Endothelial cell of umbilical vein (primary cell): ENCODE data around the gene RGS12. TPM values are rescaled to one million over a fixed set of nuclear protein-coding genes. Genes with fewer than 3 reads are reported as not detected.

Experiments
- BruUV-seq: library from RNA; stranded (reverse); fragments of 400-500 nt; replicated peaks from 2 replicates; lab custom pipeline; 2021; lab: Mats Ljungman, UMichigan
- CTCF ChIA-PET: fragments of 300-600, 350-600 bp; sonication (Branson Sonifier 250); formaldehyde crosslinking; loops from one replicate; lab custom pipeline; 2021; ENCODE audit warnings: antibody characterized with exemption, inconsistent platforms; lab: Charles Lee
- POLR2A ChIA-PET: fragments of 300-600, 350-600 bp; sonication (Branson Sonifier 250); formaldehyde crosslinking; loops from one replicate; lab custom pipeline; 2021; ENCODE audit warnings: antibody characterized with exemption, inconsistent platforms; lab: Charles Lee
- DNase-seq: peaks from one replicate; pipeline ENCODE4 v3.0.0-alpha.2; 2011; ENCODE audit warnings: low read depth, low spot score
- FAIRE-seq: peaks from 2 replicates; lab custom pipeline; 2011; peaks lifted over from hg19 to GRCh38; lab: Jason Lieb, UNC
- H2AFZ ChIP-seq: 2 replicates; pipeline ENCODE4 v1.6.0; 2012; ENCODE audit warnings: low read depth, low read length, control low read depth, inconsistent platforms
- H3K27ac ChIP-seq: 2 replicates; pipeline ENCODE4 v1.5.1; 2011; ENCODE audit warnings: low read depth, mild to moderate bottlenecking, control low read depth, low read length, moderate library complexity; ENCODE audit not compliant: insufficient read depth
- H3K27me3 ChIP-seq, 2 experiments: 2 replicates each; pipeline versions ENCODE4 v1.6.0 to v1.6.1; 2011; ENCODE audit warnings: low read length in 2 of 2, mixed read lengths in 1 of 2; ENCODE audit not compliant: control insufficient read depth in 2 of 2, insufficient read depth in 2 of 2
- H3K36me3 ChIP-seq, 2 experiments: 2 replicates in 1 of 2; 3 replicates in 1 of 2; pipeline ENCODE4 v1.5.1; 2011; ENCODE audit warnings: low read length in 2 of 2, mild to moderate bottlenecking in 1 of 2, moderate library complexity in 1 of 2; ENCODE audit not compliant: control insufficient read depth in 2 of 2, insufficient read depth in 2 of 2; ENCODE audit errors: extremely low read depth in 1 of 2
- H3K4me1 ChIP-seq: 3 replicates; pipeline ENCODE4 v1.5.1; 2011; ENCODE audit warnings: mild to moderate bottlenecking, low read length; ENCODE audit not compliant: control insufficient read depth, insufficient read depth; ENCODE audit errors: extremely low read depth
- H3K4me2 ChIP-seq: 2 replicates; pipeline ENCODE4 v1.6.1; 2011; ENCODE audit warnings: low read length, control low read depth, mixed read lengths; ENCODE audit not compliant: insufficient read depth
- H3K4me3 ChIP-seq, 3 experiments: fragments of 200-600 bp in 1 of 3; sonication (generic), shearing (Covaris generic) in 1 of 3; replicated peaks in 1 of 3; 2 replicates each; pipeline ENCODE4 v1.5.1; 2011 to 2016; ENCODE audit warnings: control low read depth in 3 of 3, low read length in 3 of 3, mild to moderate bottlenecking in 2 of 3, inconsistent platforms in 1 of 3, low read depth in 1 of 3, moderate library complexity in 1 of 3; ENCODE audit not compliant: insufficient read depth in 1 of 3
- H3K79me2 ChIP-seq: 2 replicates; pipeline ENCODE4 v1.6.0; 2012; ENCODE audit warnings: low read length, inconsistent platforms; ENCODE audit not compliant: control insufficient read depth, insufficient read depth
- H3K9ac ChIP-seq: replicated peaks from 2 replicates; pipeline ENCODE3; 2011; ENCODE audit warnings: low read length, control low read depth; ENCODE audit not compliant: insufficient read depth; ENCODE audit errors: extremely low read depth
- H3K9me1 ChIP-seq: replicated peaks from 3 replicates; pipeline ENCODE4 v1.6.0; 2011; ENCODE audit warnings: mild to moderate bottlenecking, low read length; ENCODE audit not compliant: control insufficient read depth, insufficient read depth; ENCODE audit errors: extremely low read depth
- H3K9me3 ChIP-seq: replicated peaks from 2 replicates; pipeline ENCODE4 v1.5.1; 2012; ENCODE audit warnings: low read length, inconsistent platforms; ENCODE audit not compliant: control insufficient read depth, insufficient read depth
- H4K20me1 ChIP-seq: replicated peaks from 2 replicates; pipeline ENCODE3; 2011; ENCODE audit warnings: mild to moderate bottlenecking, low read length; ENCODE audit not compliant: control insufficient read depth, insufficient read depth; ENCODE audit errors: extremely low read depth
- EZH2 ChIP-seq: IDR thresholded peaks from 2 replicates; pipeline ENCODE4 v1.6.1; 2012; ENCODE audit warnings: borderline replicate concordance, low read depth, mild to moderate bottlenecking, moderate library complexity, low read length, inconsistent platforms; ENCODE audit not compliant: severe bottlenecking
- FOS ChIP-seq: IDR thresholded peaks from 2 replicates; pipeline ENCODE4 v1.6.1; 2011; ENCODE audit warnings: mild to moderate bottlenecking, low read length, moderate library complexity, borderline replicate concordance; ENCODE audit not compliant: insufficient read depth
- GATA2 ChIP-seq: IDR thresholded peaks from 2 replicates; pipeline ENCODE4 v1.7.0; 2011; ENCODE audit warnings: low read depth, mild to moderate bottlenecking, moderate library complexity, mixed read lengths, low read length; ENCODE audit not compliant: insufficient read length, insufficient read depth
- JUN ChIP-seq: IDR thresholded peaks from 2 replicates; pipeline ENCODE4 v1.6.1; 2011; ENCODE audit warnings: borderline replicate concordance, low read depth; ENCODE audit not compliant: insufficient read length, insufficient read depth
- MAX ChIP-seq: IDR thresholded peaks from 2 replicates; pipeline ENCODE4 v1.6.1; 2011; ENCODE audit not compliant: insufficient read depth, insufficient read length
- MYC ChIP-seq: IDR thresholded peaks from one replicate; pipeline ENCODE4 v1.6.1; 2011; ENCODE audit warnings: mild to moderate bottlenecking, low read depth, low read length
- POLR2A ChIP-seq: IDR thresholded peaks from 2 replicates; pipeline ENCODE4 v1.6.1; 2012; ENCODE audit warnings: low read depth, mild to moderate bottlenecking, control low read depth, low read length
- POLR2AphosphoS5 ChIP-seq: IDR thresholded peaks from 2 replicates; pipeline ENCODE4 v1.6.1; 2012; ENCODE audit warnings: low read depth, mild to moderate bottlenecking, control low read depth, low read length, moderate library complexity; ENCODE audit not compliant: insufficient read depth
- dilution Hi-C: fragments of 300-500 bp; cut with MboI; formaldehyde crosslinking; loops from one replicate; pipeline ENCODE4 v1.15.0; 2019; ENCODE audit warnings: low sequenced_read_pairs; ENCODE audit not compliant: extremely low pct_ligation_motif_present
- intact Hi-C: fragments of 100-400 bp; cut with micrococcal nuclease; formaldehyde crosslinking; loops from one replicate; pipeline ENCODE4 v1.10.0; 2022
- polyA plus RNA-seq, 4 experiments: library from polyadenylated mRNA; depleted of rRNA in 3 of 4; stranded (reverse) in 3 of 4; unstranded in 1 of 4; fragments of >200 nt; gene quantifications; 2 replicates each; pipeline versions ENCODE4 v1.2.1 to v1.2.3, GENCODE V29; 2011 to 2012; ENCODE audit warnings: missing spikeins in 1 of 4
- total RNA-seq: library from RNA; stranded (reverse); gene quantifications from 2 replicates; pipeline ENCODE4 v1.2.3, GENCODE V29; 2021
- TF ChIP-seq, protein P1 (sequence below), 2 donors: IDR thresholded peaks; 1 replicate in 1 of 2; 2 replicates in 1 of 2; pipeline ENCODE4 v1.5.1; 2011; ENCODE audit warnings: low read length in 2 of 2, mild to moderate bottlenecking in 2 of 2, moderate library complexity in 2 of 2, control low read depth in 1 of 2, inconsistent platforms in 1 of 2, low read depth in 1 of 2; ENCODE audit not compliant: insufficient read depth in 1 of 2; ENCODE audit errors: extremely low read depth in 1 of 2

Gene RGS12
- total and polyA plus RNA-seq, 2 donors (not counting 3 experiments of a cell fraction or from before 2014, with no cell fraction given), result 65.2 to 75.4 TPM

GRCh38 chr4:3293401-3294391 lies 875 bp downstream of the RGS12 start:
- Histone ChIP-seq H3K9me1 (no peaks in the 10 kb centered on the region), H3K4me1 (peaks cover 18% of the 10 kb centered on the region), H3K27me3 (no peaks in the 10 kb centered on the region), H3K9me3 (no peaks in the 10 kb centered on the region), H2AFZ (peak overlapping the region; percentile 7), H3K4me2 (peak overlapping the region; percentile 55), H4K20me1 (no peaks in the 10 kb centered on the region), H3K79me2 (peaks cover 49% of the 10 kb centered on the region), H3K4me3 (peak overlapping the region; percentile 70 to 76 (median 75)), H3K36me3 (no peaks in the 10 kb centered on the region), H3K9ac (peak overlapping the region; percentile 96), H3K27ac (peak overlapping the region; percentile 78)
- intact Hi-C loops, result loop anchor here (1.0 to 5.0 kb wide), 3 partner anchors 12 to 221 kb away; partner anchors contain the start of genes HTT and HTT-AS
- dilution Hi-C loops, result no loop called here
- no TSS peak for BruUV-seq
- ChIA-PET CTCF (interaction anchor here (0.8 to 1.8 kb wide), 3 partner anchors 12 to 76 kb away, joined by 3 to 5 read pairs (median 3); no protein-coding TSS in a partner anchor), POLR2A (interaction anchor here (0.9 to 1.2 kb wide), 2 partner anchors 8 to 13 kb away, joined by 3 to 4 read pairs; no protein-coding TSS in a partner anchor)
- FAIRE-seq (peak; percentile 12), DNase-seq (peak; percentile 30)
- TF ChIP-seq POLR2AphosphoS5, result no peak
- TF ChIP-seq MAX, result no peak
- TF ChIP-seq FOS, result no peak
- TF ChIP-seq JUN, result no peak
- TF ChIP-seq MYC, result no peak
- no peak for TF ChIP-seq POLR2A
- TF ChIP-seq GATA2, result no peak
- TF ChIP-seq, protein P1, sequence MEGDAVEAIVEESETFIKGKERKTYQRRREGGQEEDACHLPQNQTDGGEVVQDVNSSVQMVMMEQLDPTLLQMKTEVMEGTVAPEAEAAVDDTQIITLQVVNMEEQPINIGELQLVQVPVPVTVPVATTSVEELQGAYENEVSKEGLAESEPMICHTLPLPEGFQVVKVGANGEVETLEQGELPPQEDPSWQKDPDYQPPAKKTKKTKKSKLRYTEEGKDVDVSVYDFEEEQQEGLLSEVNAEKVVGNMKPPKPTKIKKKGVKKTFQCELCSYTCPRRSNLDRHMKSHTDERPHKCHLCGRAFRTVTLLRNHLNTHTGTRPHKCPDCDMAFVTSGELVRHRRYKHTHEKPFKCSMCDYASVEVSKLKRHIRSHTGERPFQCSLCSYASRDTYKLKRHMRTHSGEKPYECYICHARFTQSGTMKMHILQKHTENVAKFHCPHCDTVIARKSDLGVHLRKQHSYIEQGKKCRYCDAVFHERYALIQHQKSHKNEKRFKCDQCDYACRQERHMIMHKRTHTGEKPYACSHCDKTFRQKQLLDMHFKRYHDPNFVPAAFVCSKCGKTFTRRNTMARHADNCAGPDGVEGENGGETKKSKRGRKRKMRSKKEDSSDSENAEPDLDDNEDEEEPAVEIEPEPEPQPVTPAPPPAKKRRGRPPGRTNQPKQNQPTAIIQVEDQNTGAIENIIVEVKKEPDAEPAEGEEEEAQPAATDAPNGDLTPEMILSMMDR (IDR thresholded peaks at IDR 0.05; ENCODE audit: extremely low read depth in 1 of 2, insufficient read depth in 1 of 2, low read depth in 1 of 2, low read length in 2 of 2), result no peak
- no peak for TF ChIP-seq EZH2
